HepG2 (cell line): ENCODE measurements around the gene CDK9. TPM values are rescaled to one million over a fixed set of nuclear protein-coding genes. Genes with fewer than 3 reads are reported as not detected.

Source experiments
- ATAD3A ChIP-seq: sonication (generic); formaldehyde crosslinking; IDR thresholded peaks from 2 replicates; pipeline ENCODE4 v1.4.0; 2020; ENCODE audit warnings: missing genetic modification reagents
- ATM ChIP-seq: fragments of 450-650 bp; IDR thresholded peaks from 2 replicates; pipeline ENCODE4 v1.7.1; 2017; ENCODE audit warnings: mild to moderate bottlenecking, borderline replicate concordance
- EHMT2 ChIP-seq: fragments of 200-600 bp; sonication (generic); IDR thresholded peaks from 2 replicates; pipeline ENCODE4 v1.7.0; 2017; ENCODE audit warnings: antibody characterized with exemption, low read depth, low read length, borderline replicate concordance
- FOXM1 ChIP-seq: sonication (generic); formaldehyde crosslinking; IDR thresholded peaks from 2 replicates; pipeline ENCODE4 v1.5.0; 2020; ENCODE audit warnings: missing genetic modification reagents
- MED13 ChIP-seq: sonication (generic); formaldehyde crosslinking; IDR thresholded peaks from 2 replicates; pipeline ENCODE4 v1.5.0; 2020; ENCODE audit warnings: missing genetic modification reagents
- MIER2 ChIP-seq: IDR thresholded peaks from 2 replicates; pipeline ENCODE4 v1.6.1; 2016; ENCODE audit warnings: missing biosample characterization, missing genetic modification reagents
- MIXL1 ChIP-seq: IDR thresholded peaks from 2 replicates; pipeline ENCODE4 v1.6.1; 2016
- PHF20 ChIP-seq: sonication (generic); formaldehyde crosslinking; IDR thresholded peaks from 2 replicates; pipeline ENCODE4 v1.5.0; 2020; ENCODE audit warnings: mild to moderate bottlenecking, missing genetic modification reagents
- PHF8 ChIP-seq: sonication (generic); formaldehyde crosslinking; IDR thresholded peaks from 2 replicates; pipeline ENCODE4 v1.5.0; 2020; ENCODE audit warnings: missing genetic modification reagents
- POLR2AphosphoS5 ChIP-seq: IDR thresholded peaks from 2 replicates; pipeline ENCODE4 v1.6.1; 2012; ENCODE audit warnings: low read depth, low read length
- RELA ChIP-seq: sonication (generic); formaldehyde crosslinking; IDR thresholded peaks from 2 replicates; pipeline ENCODE4 v1.4.0; 2020; ENCODE audit warnings: missing genetic modification reagents
- SIN3A ChIP-seq: IDR thresholded peaks from 2 replicates; pipeline ENCODE4 v1.6.1; 2011; ENCODE audit warnings: low read depth, mild to moderate bottlenecking, control low read depth, low read length, borderline replicate concordance
- SIN3B ChIP-seq: fragments of 150-350 bp; IDR thresholded peaks from 2 replicates; pipeline ENCODE4 v1.6.1; 2014; ENCODE audit warnings: low read length
- SIX1 ChIP-seq: sonication (generic); formaldehyde crosslinking; IDR thresholded peaks from 2 replicates; pipeline ENCODE4 v1.4.0; 2020; ENCODE audit warnings: missing genetic modification reagents, borderline replicate concordance
- TEAD2 ChIP-seq: sonication (generic); formaldehyde crosslinking; IDR thresholded peaks from 2 replicates; pipeline ENCODE4 v1.9.0; 2021; ENCODE audit warnings: missing genetic modification reagents
- ZNF282 ChIP-seq: fragments of 450-650 bp; IDR thresholded peaks from 2 replicates; pipeline ENCODE4 v1.6.1; 2018; ENCODE audit not compliant: partially characterized antibody
- ZNF547 ChIP-seq: sonication (generic); formaldehyde crosslinking; IDR thresholded peaks from 2 replicates; pipeline ENCODE4 v1.5.1; 2020; ENCODE audit warnings: mild to moderate bottlenecking, missing genetic modification reagents
- ZNF562 ChIP-seq: sonication (generic); formaldehyde crosslinking; IDR thresholded peaks from 2 replicates; pipeline ENCODE4 v1.8.0; 2022; ENCODE audit warnings: missing genetic modification reagents, borderline replicate concordance
- ZNF564 ChIP-seq: sonication (generic); formaldehyde crosslinking; IDR thresholded peaks from 2 replicates; pipeline ENCODE4 v1.8.1; 2023; ENCODE audit warnings: mild to moderate bottlenecking, missing genetic modification reagents
- ZNF569 ChIP-seq: sonication (generic); formaldehyde crosslinking; IDR thresholded peaks from 2 replicates; pipeline ENCODE4 v1.5.0; 2020; ENCODE audit warnings: mild to moderate bottlenecking, missing genetic modification reagents, moderate library complexity, borderline replicate concordance
- ZNF598 ChIP-seq: sonication (generic); formaldehyde crosslinking; IDR thresholded peaks from 2 replicates; pipeline ENCODE4 v1.5.1; 2020; ENCODE audit warnings: mild to moderate bottlenecking, missing genetic modification reagents, borderline replicate concordance
- ZNF616 ChIP-seq: sonication (generic); formaldehyde crosslinking; IDR thresholded peaks from 2 replicates; pipeline ENCODE4 v1.5.0; 2020; ENCODE audit warnings: low read depth, mild to moderate bottlenecking, missing genetic modification reagents
- ZSCAN29 ChIP-seq: sonication (generic); formaldehyde crosslinking; conservative IDR thresholded peaks from 2 replicates; pipeline ENCODE4 v1.4.0; 2020; ENCODE audit warnings: mild to moderate bottlenecking, missing genetic modification reagents
- polyA plus RNA-seq, 8 experiments: library from polyadenylated mRNA; depleted of rRNA in 3 of 8; stranded (reverse) in 7 of 8; unstranded in 1 of 8; fragments of >200 nt; fragmentation: Illumina TruSeq in 4 of 8; extraction: Trizol in 4 of 8; gene quantifications; 2 replicates each; pipeline versions ENCODE4 v1.2.1 to v1.2.3, GENCODE V29; 2011 to 2016; ENCODE audit warnings: low read depth in 4 of 8, missing spikeins in 1 of 8, mixed read lengths in 1 of 8; ENCODE audit not compliant: insufficient read depth in 1 of 8
- total RNA-seq, 5 experiments: library from RNA; depleted of rRNA; stranded (reverse); fragments of >200 nt; fragmentation: Illumina TruSeq; extraction: Trizol; gene quantifications; 2 replicates each; pipeline ENCODE4 v1.2.3, GENCODE V29; 2016; ENCODE audit warnings: low read depth in 1 of 5
- TF ChIP-seq, protein P1 (sequence below): IDR thresholded peaks from 2 replicates; pipeline ENCODE4 v1.6.1; 2016; ENCODE audit warnings: missing compliant biosample characterization, missing genetic modification reagents, borderline replicate concordance
- TF ChIP-seq, protein P2 (sequence below): sonication (generic); formaldehyde crosslinking; IDR thresholded peaks from 2 replicates; pipeline ENCODE4 v1.8.1; 2023; ENCODE audit warnings: mild to moderate bottlenecking, missing genetic modification reagents
- TF ChIP-seq, protein P3 (sequence below): sonication (generic); formaldehyde crosslinking; IDR thresholded peaks from 2 replicates; pipeline ENCODE4 v1.8.1; 2023; ENCODE audit warnings: missing genetic modification reagents, inconsistent platforms, borderline replicate concordance
- TF ChIP-seq, protein P4 (sequence below): sonication (generic); formaldehyde crosslinking; IDR thresholded peaks from 2 replicates; pipeline ENCODE4 v1.8.1; 2023; ENCODE audit warnings: mild to moderate bottlenecking, missing genetic modification reagents, borderline replicate concordance

Gene CDK9
- total and polyA plus RNA-seq, 2 of the 13 experiments (the other 11 are each of a cell fraction or from before 2014, with no cell fraction given) = 16.8 to 21.5 TPM

DNA sequence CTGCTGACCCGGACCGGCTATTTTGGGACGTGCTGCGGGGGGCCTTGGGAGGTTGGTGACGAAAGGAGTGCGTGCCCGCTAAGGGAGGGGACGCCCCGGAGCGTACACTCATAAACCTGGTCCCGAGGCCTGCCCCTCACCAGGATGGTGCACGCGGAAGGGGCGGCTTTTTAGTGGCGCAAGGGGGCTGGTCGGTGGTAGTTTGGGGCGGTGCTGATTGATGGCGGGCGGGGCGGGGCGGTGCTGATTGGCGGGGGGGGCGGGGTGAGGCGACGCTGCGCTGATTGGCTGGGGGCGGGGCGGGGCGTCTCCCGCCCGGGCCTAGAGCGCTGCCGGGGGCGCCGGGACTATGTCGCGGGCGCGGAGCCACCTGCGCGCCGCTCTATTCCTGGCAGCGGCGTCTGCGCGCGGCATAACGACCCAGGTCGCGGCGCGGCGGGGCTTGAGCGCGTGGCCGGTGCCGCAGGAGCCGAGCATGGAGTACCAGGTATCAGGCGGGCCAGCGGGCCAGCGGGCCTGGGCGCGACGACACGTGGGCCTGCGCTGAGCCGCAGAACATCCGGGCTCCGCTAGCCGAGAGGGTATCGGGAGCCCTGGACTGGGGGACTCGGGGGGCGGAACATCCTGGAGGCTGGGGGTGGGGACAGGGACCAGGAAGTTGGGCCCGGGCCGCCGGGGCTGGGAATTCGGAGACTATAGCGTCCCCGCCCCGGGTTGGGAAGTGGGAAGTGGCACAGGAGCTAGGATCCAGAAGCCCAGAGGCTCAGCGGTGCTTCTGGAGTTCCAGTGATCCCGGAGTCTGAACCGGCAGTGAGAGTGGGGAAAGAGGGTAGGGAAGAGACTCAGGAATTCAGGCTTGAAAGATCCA is 17.0 kb downstream of the CDK9 start, which contains the start of gene FPGS (continued):
- TF ChIP-seq ZNF562 = no peak
- TF ChIP-seq ZNF282 = no peak
- no peak for TF ChIP-seq ZNF569
- TF ChIP-seq, protein P1, sequence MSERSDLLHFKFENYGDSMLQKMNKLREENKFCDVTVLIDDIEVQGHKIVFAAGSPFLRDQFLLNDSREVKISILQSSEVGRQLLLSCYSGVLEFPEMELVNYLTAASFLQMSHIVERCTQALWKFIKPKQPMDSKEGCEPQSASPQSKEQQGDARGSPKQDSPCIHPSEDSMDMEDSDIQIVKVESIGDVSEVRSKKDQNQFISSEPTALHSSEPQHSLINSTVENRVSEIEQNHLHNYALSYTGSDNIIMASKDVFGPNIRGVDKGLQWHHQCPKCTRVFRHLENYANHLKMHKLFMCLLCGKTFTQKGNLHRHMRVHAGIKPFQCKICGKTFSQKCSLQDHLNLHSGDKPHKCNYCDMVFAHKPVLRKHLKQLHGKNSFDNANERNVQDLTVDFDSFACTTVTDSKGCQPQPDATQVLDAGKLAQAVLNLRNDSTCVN = no peak
- TF ChIP-seq ZNF598 (CRISPR knock-in tag) = no peak; the same call in 1 of the 2 replicates
- TF ChIP-seq, protein P2, sequence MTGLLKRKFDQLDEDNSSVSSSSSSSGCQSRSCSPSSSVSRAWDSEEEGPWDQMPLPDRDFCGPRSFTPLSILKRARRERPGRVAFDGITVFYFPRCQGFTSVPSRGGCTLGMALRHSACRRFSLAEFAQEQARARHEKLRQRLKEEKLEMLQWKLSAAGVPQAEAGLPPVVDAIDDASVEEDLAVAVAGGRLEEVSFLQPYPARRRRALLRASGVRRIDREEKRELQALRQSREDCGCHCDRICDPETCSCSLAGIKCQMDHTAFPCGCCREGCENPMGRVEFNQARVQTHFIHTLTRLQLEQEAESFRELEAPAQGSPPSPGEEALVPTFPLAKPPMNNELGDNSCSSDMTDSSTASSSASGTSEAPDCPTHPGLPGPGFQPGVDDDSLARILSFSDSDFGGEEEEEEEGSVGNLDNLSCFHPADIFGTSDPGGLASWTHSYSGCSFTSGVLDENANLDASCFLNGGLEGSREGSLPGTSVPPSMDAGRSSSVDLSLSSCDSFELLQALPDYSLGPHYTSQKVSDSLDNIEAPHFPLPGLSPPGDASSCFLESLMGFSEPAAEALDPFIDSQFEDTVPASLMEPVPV (CRISPR knock-in tag) = peak; percentile 57; the same call in 1 of the 2 replicates
- no peak for TF ChIP-seq MIER2
- TF ChIP-seq TEAD2 = no peak
- no peak for TF ChIP-seq ATAD3A (CRISPR knock-in tag)
- 0 out of 2 replicates have a peak, but pooled peaks have one; percentile 36 for TF ChIP-seq RELA (CRISPR knock-in tag)
- TF ChIP-seq SIN3B = no peak
- TF ChIP-seq PHF20 = peak; percentile 84
- TF ChIP-seq ZNF547 = peak; percentile 88; the same call in 1 of the 2 replicates
- TF ChIP-seq MIXL1 (CRISPR knock-in tag) = no peak
- TF ChIP-seq SIX1 (CRISPR knock-in tag) = no peak
- TF ChIP-seq FOXM1 = no peak
- TF ChIP-seq POLR2AphosphoS5 = peak; percentile 59
- peak; percentile 87 for TF ChIP-seq PHF8 (CRISPR knock-in tag)
- TF ChIP-seq ZSCAN29 (CRISPR knock-in tag) = no peak
- 0 out of 2 replicates have a peak, but pooled peaks have one; percentile 36 for TF ChIP-seq MED13 (CRISPR knock-in tag)
- TF ChIP-seq EHMT2 = no peak
- TF ChIP-seq, protein P3, sequence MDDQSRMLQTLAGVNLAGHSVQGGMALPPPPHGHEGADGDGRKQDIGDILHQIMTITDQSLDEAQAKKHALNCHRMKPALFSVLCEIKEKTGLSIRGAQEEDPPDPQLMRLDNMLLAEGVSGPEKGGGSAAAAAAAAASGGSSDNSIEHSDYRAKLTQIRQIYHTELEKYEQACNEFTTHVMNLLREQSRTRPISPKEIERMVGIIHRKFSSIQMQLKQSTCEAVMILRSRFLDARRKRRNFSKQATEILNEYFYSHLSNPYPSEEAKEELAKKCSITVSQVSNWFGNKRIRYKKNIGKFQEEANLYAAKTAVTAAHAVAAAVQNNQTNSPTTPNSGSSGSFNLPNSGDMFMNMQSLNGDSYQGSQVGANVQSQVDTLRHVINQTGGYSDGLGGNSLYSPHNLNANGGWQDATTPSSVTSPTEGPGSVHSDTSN (CRISPR knock-in tag) = no peak
- TF ChIP-seq ZNF564 (CRISPR knock-in tag) = 0 out of 2 replicates have a peak, but pooled peaks have one; percentile 45
- TF ChIP-seq ZNF616 (CRISPR knock-in tag) = 0 out of 2 replicates have a peak, but pooled peaks have one; percentile 29
- TF ChIP-seq, protein P4, sequence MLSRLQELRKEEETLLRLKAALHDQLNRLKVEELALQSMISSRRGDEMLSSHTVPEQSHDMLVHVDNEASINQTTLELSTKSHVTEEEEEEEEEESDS (CRISPR knock-in tag) = no peak
- no peak for TF ChIP-seq SIN3A
- no peak for TF ChIP-seq ATM
